CD14-positive monocyte (primary cell): ENCODE results near the gene YES1. TPM values are rescaled to one million over a fixed set of nuclear protein-coding genes. Genes with fewer than 3 reads are reported as not detected.

Source experiments
- DNase-seq, 3 donors: peaks; one replicate each; pipeline ENCODE4 v3.0.0-alpha.2; 2011 to 2022
- H2AFZ ChIP-seq: 2 replicates; pipeline ENCODE4 v1.6.0; 2012; ENCODE audit warnings: mild to moderate bottlenecking, low read depth, low read length, inconsistent platforms; ENCODE audit not compliant: insufficient read depth, poor library complexity, severe bottlenecking
- H3K27ac ChIP-seq, 2 donors: 1 replicate in 1 of 2; 2 replicates in 1 of 2; pipeline ENCODE4 v1.5.1; 2012 to 2013; ENCODE audit warnings: low read length in 2 of 2, control low read depth in 1 of 2, inconsistent platforms in 1 of 2, low read depth in 1 of 2, mild to moderate bottlenecking in 1 of 2
- H3K27me3 ChIP-seq, 2 donors: one replicate each; pipeline versions ENCODE4 v1.6.0 to v1.6.1; 2011 to 2013; ENCODE audit warnings: low read length in 2 of 2; ENCODE audit not compliant: control insufficient read depth in 2 of 2, insufficient read depth in 2 of 2
- H3K36me3 ChIP-seq, 2 donors: replicated peaks in 1 of 2; 1 replicate in 1 of 2; 2 replicates in 1 of 2; pipeline versions ENCODE4 v1.5.1 to v1.6.1; 2012 to 2013; ENCODE audit warnings: low read length in 2 of 2, control low read depth in 1 of 2, inconsistent platforms in 1 of 2, mild to moderate bottlenecking in 1 of 2; ENCODE audit not compliant: insufficient read depth in 2 of 2, control insufficient read depth in 1 of 2
- H3K4me1 ChIP-seq, 2 donors: 1 replicate in 1 of 2; 2 replicates in 1 of 2; pipeline versions ENCODE4 v1.5.1 to v1.6.1; 2012 to 2013; ENCODE audit warnings: low read length in 2 of 2, control low read depth in 1 of 2, inconsistent platforms in 1 of 2, mild to moderate bottlenecking in 1 of 2, moderate library complexity in 1 of 2; ENCODE audit not compliant: insufficient read depth in 2 of 2, control insufficient read depth in 1 of 2
- H3K4me2 ChIP-seq: replicated peaks from 2 replicates; pipeline ENCODE3; 2012; ENCODE audit warnings: low read length, moderate library complexity, mild to moderate bottlenecking; ENCODE audit not compliant: poor library complexity, severe bottlenecking; ENCODE audit errors: extremely low read depth
- H3K4me3 ChIP-seq, 3 experiments: fragments of 200-600 bp in 1 of 3; sonication (generic) in 1 of 3; replicated peaks in 1 of 3; 1 replicate in 2 of 3; 2 replicates in 1 of 3; pipeline ENCODE4 v1.5.1; 2011 to 2013; ENCODE audit warnings: low read length in 3 of 3, mild to moderate bottlenecking in 3 of 3, control low read depth in 2 of 3, low read depth in 2 of 3, inconsistent platforms in 1 of 3, moderate library complexity in 1 of 3
- H3K79me2 ChIP-seq: 2 replicates; pipeline ENCODE4 v1.6.0; 2012; ENCODE audit warnings: mild to moderate bottlenecking, control low read depth, inconsistent platforms, low read length, moderate library complexity; ENCODE audit not compliant: insufficient read depth
- H3K9ac ChIP-seq: 2 replicates; pipeline ENCODE4 v1.6.0; 2017; ENCODE audit warnings: low read length, mild to moderate bottlenecking; ENCODE audit not compliant: insufficient read depth, poor library complexity, severe bottlenecking
- H3K9me3 ChIP-seq, 2 donors: replicated peaks in 1 of 2; 1 replicate in 1 of 2; 2 replicates in 1 of 2; pipeline versions ENCODE4 v1.5.1 to v1.6.1; 2012 to 2013; ENCODE audit warnings: low read length in 2 of 2, control low read depth in 1 of 2; ENCODE audit not compliant: control insufficient read depth in 1 of 2, insufficient read depth in 1 of 2
- H4K20me1 ChIP-seq: 2 replicates; pipeline ENCODE4 v1.6.0; 2012; ENCODE audit warnings: mild to moderate bottlenecking, low read length, control low read depth, moderate library complexity; ENCODE audit not compliant: insufficient read depth
- H3K27ac Mint-ChIP-seq, 7 donors: one replicate each; pipeline ENCODE4 v1.8.0; 2020; ENCODE audit warnings: mild to moderate bottlenecking in 7 of 7, mixed read lengths in 7 of 7, moderate library complexity in 6 of 7, inconsistent platforms in 2 of 7
- H3K27me3 Mint-ChIP-seq, 3 donors: one replicate each; pipeline ENCODE4 v1.8.0; 2021 to 2022; ENCODE audit warnings: low read depth in 3 of 3, mild to moderate bottlenecking in 3 of 3, mixed read lengths in 3 of 3, moderate library complexity in 3 of 3, inconsistent platforms in 1 of 3
- H3K36me3 Mint-ChIP-seq, 2 donors: one replicate each; pipeline ENCODE4 v1.8.0; 2020; ENCODE audit warnings: mixed read lengths in 2 of 2, inconsistent platforms in 1 of 2, mild to moderate bottlenecking in 1 of 2
- H3K4me1 Mint-ChIP-seq: one replicate; pipeline ENCODE4 v1.8.0; 2020; ENCODE audit warnings: mild to moderate bottlenecking, mixed read lengths
- H3K4me3 Mint-ChIP-seq, 2 donors: one replicate each; pipeline ENCODE4 v1.8.0; 2020; ENCODE audit warnings: mild to moderate bottlenecking in 2 of 2, mixed read lengths in 2 of 2, moderate library complexity in 1 of 2
- H3K9me3 Mint-ChIP-seq, 7 donors: one replicate each; pipeline ENCODE4 v1.8.0; 2020 to 2022; ENCODE audit warnings: mixed read lengths in 7 of 7, mild to moderate bottlenecking in 6 of 7, moderate library complexity in 6 of 7, inconsistent platforms in 2 of 7
- CTCF ChIP-seq: fragments of 200-600 bp; IDR thresholded peaks from one replicate; pipeline ENCODE4 v1.8.0; 2022; ENCODE audit warnings: antibody characterized with exemption, mild to moderate bottlenecking
- WGBS: methylation state at CpG from one replicate; pipeline ENCODE4 v1.1.5; 2013; ENCODE audit warnings: missing lambda C conversion rate; ENCODE audit not compliant: insufficient coverage; 5-methylcytosine and 5-hydroxymethylcytosine counted together
- intact Hi-C, 2 donors: fragments of 100-400 bp; cut with micrococcal nuclease; formaldehyde crosslinking; loops; one replicate each; pipeline versions ENCODE4 v1.15.0 to v1.15.1; 2023
- polyA plus RNA-seq, 3 donors: library from polyadenylated mRNA; depleted of rRNA in 1 of 3; unstranded in 2 of 3; stranded (reverse) in 1 of 3; fragments of 300-500 nt in 2 of 3; fragments of >200 nt in 1 of 3; fragmentation: Illumina TruSeq in 2 of 3; gene quantifications; 1 replicate in 2 of 3; 2 replicates in 1 of 3; pipeline ENCODE4 v1.2.3, GENCODE V29; 2012 to 2021

The YES1 gene
- polyA plus RNA-seq, 3 donors: not detected

GRCh38 chr18:812376-813171, 532 bp upstream of the YES1 start:
- H3K36me3 Mint-ChIP-seq: peaks cover 8 to 15% of the 10 kb centered on the region in 2 donors
- no peak overlapping the region for H3K9ac ChIP-seq
- WGBS: under 1% methylated on average over 61 of the region's 66 CpGs
- H3K4me3 Mint-ChIP-seq: peak overlapping the region; percentile 45 to 93
- H3K79me2 ChIP-seq: no peaks in the 10 kb centered on the region
- peak; percentile 17 to 46 (median 23) for DNase-seq
- no peak overlapping the region for H3K4me2 ChIP-seq
- H3K27ac Mint-ChIP-seq: peak overlapping the region in 6 of 7 donors; percentile 43 to 87 (median 68)
- H3K27me3 Mint-ChIP-seq: peaks cover 83 to 92% (median 90%) of the 10 kb centered on the region in 3 donors
- H3K9me3 ChIP-seq: peaks cover 18 to 59% of the 10 kb centered on the region in 2 donors
- H3K27ac ChIP-seq: no peak overlapping the region
- no peak for TF ChIP-seq CTCF
- no peak overlapping the region for H2AFZ ChIP-seq
- H3K9me3 Mint-ChIP-seq: peaks cover 14 to 33% (median 24%) of the 10 kb centered on the region in 7 donors
- H4K20me1 ChIP-seq: peaks cover 39% of the 10 kb centered on the region
- intact Hi-C loops: no loop called here
- H3K27me3 ChIP-seq: peaks cover 89 to 98% of the 10 kb centered on the region in 2 donors
- peaks cover 23 to 31% of the 10 kb centered on the region in 2 donors for H3K4me1 ChIP-seq
- H3K36me3 ChIP-seq: no peaks in the 10 kb centered on the region
- H3K4me1 Mint-ChIP-seq: peaks cover 24% of the 10 kb centered on the region
- no peak overlapping the region for H3K4me3 ChIP-seq

DNA sequence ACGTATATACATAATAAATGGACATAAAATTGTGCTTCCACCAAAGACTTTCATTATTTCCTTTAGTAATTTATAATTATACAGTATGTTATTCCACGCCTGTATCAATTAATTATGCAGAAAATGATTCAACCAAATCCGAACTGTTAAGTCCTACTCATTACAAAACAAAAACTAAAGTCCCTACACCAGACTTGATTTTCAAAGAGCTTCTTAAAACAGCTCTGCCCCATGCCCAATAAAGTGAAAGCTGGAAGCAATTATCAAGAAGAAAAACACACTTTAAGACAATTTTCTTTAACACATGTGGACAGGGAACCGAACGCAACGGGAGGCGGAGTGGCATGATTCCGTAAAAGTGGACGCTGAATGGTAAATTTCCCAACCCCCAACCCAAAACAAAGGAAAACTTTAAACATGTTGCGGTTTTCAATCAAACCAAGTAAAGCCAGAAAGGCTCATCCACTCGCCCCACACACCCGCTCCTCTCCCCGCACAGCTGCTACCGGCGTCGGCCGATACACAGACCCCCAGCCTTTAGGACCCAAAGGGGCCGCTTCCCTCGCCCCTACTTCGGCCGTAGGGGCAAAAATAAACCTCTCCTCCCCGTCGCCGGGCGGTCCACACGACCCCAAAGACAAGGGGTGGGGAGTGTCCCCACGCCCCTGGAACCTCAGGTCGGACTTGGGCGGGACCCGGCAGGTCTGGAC, 705 bp downstream of the YES1 start:
- peaks cover 8 to 15% of the 10 kb centered on the region in 2 donors for H3K36me3 Mint-ChIP-seq
- H2AFZ ChIP-seq: no peak overlapping the region
- no peak overlapping the region for H3K27ac ChIP-seq
- intact Hi-C loops: no loop called here
- no peaks in the 10 kb centered on the region for H3K36me3 ChIP-seq
- H3K4me1 ChIP-seq: peaks cover 23 to 31% of the 10 kb centered on the region in 2 donors
- H3K4me2 ChIP-seq: peak overlapping the region; percentile 47
- H3K9me3 ChIP-seq: peaks cover 18 to 68% of the 10 kb centered on the region in 2 donors
- H3K79me2 ChIP-seq: no peaks in the 10 kb centered on the region
- peaks cover 88 to 98% of the 10 kb centered on the region in 2 donors for H3K27me3 ChIP-seq
- peaks cover 38% of the 10 kb centered on the region for H4K20me1 ChIP-seq
- H3K4me1 Mint-ChIP-seq: peaks cover 24% of the 10 kb centered on the region
- H3K4me3 Mint-ChIP-seq: peak overlapping the region; percentile 31 to 83
- H3K9ac ChIP-seq: no peak overlapping the region
- H3K27me3 Mint-ChIP-seq: peaks cover 85 to 92% (median 90%) of the 10 kb centered on the region in 3 donors
- no peak for DNase-seq
- peak overlapping the region in 2 of 7 donors; percentile 8 to 35 for H3K27ac Mint-ChIP-seq
- H3K9me3 Mint-ChIP-seq: peaks cover 14 to 33% (median 26%) of the 10 kb centered on the region in 7 donors
- WGBS: 0% methylated on average over 19 of the region's 30 CpGs
- H3K4me3 ChIP-seq: peak overlapping the region in 1 of 3 experiments; percentile 28
- TF ChIP-seq CTCF: no peak
